ENCODE measurements around the gene CWC15. TPM values are rescaled to one million over a fixed set of nuclear protein-coding genes. Genes with fewer than 3 reads are reported as not detected.

Gene CWC15
- 36.6 and 44.2 TPM in 2 replicates for total RNA-seq

DNA sequence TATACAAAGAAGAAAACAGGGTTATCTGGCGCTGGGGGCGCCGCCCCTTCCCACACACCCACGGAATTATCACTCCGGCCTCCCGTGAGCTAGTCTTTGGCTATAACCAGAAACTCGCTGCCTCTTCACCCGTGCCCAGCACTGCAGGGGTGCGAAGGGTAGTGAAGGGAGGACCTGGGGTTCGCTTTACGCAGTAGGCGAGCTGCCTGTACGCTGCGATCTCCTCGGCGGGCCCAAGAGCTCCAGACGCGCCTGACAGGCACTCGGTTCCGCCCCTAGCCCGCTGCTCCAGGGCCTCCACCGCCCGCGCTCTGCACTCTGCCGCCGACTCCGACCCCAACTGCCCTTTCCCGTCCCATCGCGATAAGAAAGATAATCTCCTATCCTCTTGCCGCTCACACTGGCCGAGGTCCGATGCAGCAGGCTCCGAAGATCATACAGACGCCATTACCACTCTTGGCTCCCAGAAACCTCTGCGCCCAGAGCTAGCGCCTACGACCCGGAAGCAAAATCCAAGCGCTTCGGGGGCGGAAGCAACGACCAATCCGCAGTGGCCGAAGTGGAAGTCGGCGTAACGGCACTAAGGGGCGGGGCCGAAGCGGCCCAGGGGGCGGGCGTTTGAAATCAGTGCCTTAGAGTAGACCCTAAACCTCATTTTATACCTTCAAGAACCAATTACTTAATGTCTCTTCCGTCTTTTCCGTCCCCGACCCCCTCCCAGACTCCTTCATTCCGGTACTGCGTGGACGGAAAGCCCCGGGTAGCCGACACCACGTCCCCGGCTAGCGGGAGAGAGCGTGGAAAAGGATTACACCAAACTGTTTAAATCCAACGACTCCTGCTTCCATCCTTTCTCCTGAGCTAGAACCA lies at the start of gene CWC15, which contains the start of gene KDM4D:
Gene CWC15 (minus strand): TSS at position 458 of the 870 bp plus-strand sequence. CDS start 1,371 bp downstream, outside the sequence.
Gene KDM4D (plus strand): TSS at position 611 of the 870 bp plus-strand sequence. CDS start 23,664 bp downstream, outside the sequence.

Other genes with a start within 250 kb of the CWC15 start
- gene AMOTL1, start 205.2 kb downstream of the CWC15 start, total RNA-seq = 19.2 and 23.0 TPM in 2 replicates
- 2.1 and 2.7 TPM in 2 replicates for gene KDM4D, start 153 bp upstream of the CWC15 start, total RNA-seq
- gene KDM4E, start 51.7 kb upstream of the CWC15 start, total RNA-seq = not detected in 2 replicates
- not detected in 2 replicates for gene KDM4F, start 75.9 kb upstream of the CWC15 start, total RNA-seq
- gene SRSF8, start 93.4 kb upstream of the CWC15 start, total RNA-seq = 13.7 and 17.0 TPM in 2 replicates
- 20.1 and 23.4 TPM in 2 replicates for gene ENDOD1, start 116.3 kb upstream of the CWC15 start, total RNA-seq

Data from bronchus fibroblast of lung (primary cell).